Left ventricle myocardium inferior (tissue), 1 donor: Measurements from ENCODE around the gene NFIA. TPM values are rescaled to one million over a fixed set of nuclear protein-coding genes. Genes with fewer than 3 reads are reported as not detected.

ENCODE experiments used
- DNase-seq: peaks from one replicate; pipeline ENCODE4 v3.0.0-alpha.2; 2020
- H3K27ac ChIP-seq: fragments of 200-600 bp; replicated peaks from 2 replicates; pipeline ENCODE4 v1.8.0; 2021
- H3K27me3 ChIP-seq: fragments of 200-600 bp; 2 replicates; pipeline ENCODE4 v1.8.0; 2021; ENCODE audit warnings: low read depth
- H3K36me3 ChIP-seq: fragments of 200-600 bp; 2 replicates; pipeline ENCODE4 v1.8.0; 2021
- H3K4me1 ChIP-seq: fragments of 200-600 bp; 2 replicates; pipeline ENCODE4 v1.8.0; 2021
- H3K4me3 ChIP-seq: fragments of 200-600 bp; 2 replicates; pipeline ENCODE4 v1.8.0; 2021; ENCODE audit warnings: mild to moderate bottlenecking, moderate library complexity
- H3K9me3 ChIP-seq: fragments of 200-600 bp; replicated peaks from 2 replicates; pipeline ENCODE4 v1.8.0; 2021
- CTCF ChIP-seq: fragments of 200-600 bp; IDR thresholded peaks from 2 replicates; pipeline ENCODE4 v1.8.0; 2021; ENCODE audit warnings: antibody characterized with exemption, mild to moderate bottlenecking, borderline replicate concordance
- intact Hi-C: fragments of 100-400 bp; cut with micrococcal nuclease; formaldehyde crosslinking; loops from one replicate; pipeline ENCODE4 v1.11.0; 2022
- total RNA-seq: library from RNA; stranded (reverse); fragmentation: NEBNext Ultra II Directional; extraction: Animal tissue kit (Norgen Biotek cat#: 25700); gene quantifications from one replicate; pipeline ENCODE4 v1.2.1, GENCODE V29; 2021
- donor health status: DM: no; HTN: yes; CAD: no; lungs with severe emphysema.

NFIA gene
- total RNA-seq, 1 donor from 2014 or later = 90.2 TPM

GRCh38 chr1:61397935-61398334 is 315.6 kb downstream of the NFIA start:
- Histone ChIP-seq H3K27me3 (no peaks in the 10 kb centered on the region), H3K4me3 (no peak overlapping the region), H3K9me3 (no peaks in the 10 kb centered on the region), H3K27ac (peak overlapping the region; percentile 36), H3K4me1 (peaks cover 34% of the 10 kb centered on the region), H3K36me3 (peaks cover 6% of the 10 kb centered on the region)
- intact Hi-C loops = no loop called here
- no peak for DNase-seq
- no peak for TF ChIP-seq CTCF

- intact Hi-C loops = no loop called here
- H3K9me3 ChIP-seq = no peaks in the 10 kb centered on the region
- peaks cover 6% of the 10 kb centered on the region for H3K36me3 ChIP-seq
- H3K4me1 ChIP-seq = peaks cover 47% of the 10 kb centered on the region
- no peak for DNase-seq
- H3K27me3 ChIP-seq = no peaks in the 10 kb centered on the region
- peak overlapping the region; percentile 36 for H3K27ac ChIP-seq
- no peak for TF ChIP-seq CTCF
- H3K4me3 ChIP-seq = no peak overlapping the region
Observed at GRCh38 chr1:61399199-61399598, 316.8 kb downstream of the NFIA start.

DNA sequence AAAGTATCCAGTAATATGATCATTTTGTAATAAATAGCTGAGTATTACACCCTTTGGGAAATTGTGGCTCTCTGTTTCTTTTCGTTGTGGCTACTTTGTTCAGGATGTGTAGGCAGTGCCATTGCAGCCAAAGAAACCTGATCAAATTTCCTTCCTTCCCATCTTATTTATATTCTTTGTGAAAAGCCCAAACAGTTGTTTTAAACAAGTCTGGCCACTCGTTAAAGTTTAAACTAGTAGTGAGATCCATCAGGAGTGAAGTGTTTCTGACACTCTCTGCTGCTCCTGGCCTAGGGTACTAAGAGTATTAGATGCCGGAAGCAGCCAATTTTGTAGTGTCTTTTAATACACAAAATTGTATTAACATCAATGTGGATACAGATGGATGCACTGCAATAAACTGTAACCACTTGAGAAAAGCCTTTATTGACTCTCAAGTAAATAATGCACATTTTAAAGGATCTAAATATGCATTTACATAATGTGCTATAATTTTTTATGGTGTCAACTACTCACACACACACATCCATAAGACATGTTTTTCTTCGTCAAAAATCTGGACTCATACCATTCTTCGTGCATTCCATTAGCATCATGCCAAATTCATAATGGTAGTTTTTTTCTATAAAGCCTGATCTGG is 317.9 kb downstream of the NFIA start:
- intact Hi-C loops = no loop called here
- H3K27ac ChIP-seq = peak overlapping the region; percentile 36
- H3K27me3 ChIP-seq = no peaks in the 10 kb centered on the region
- no peak for DNase-seq
- H3K9me3 ChIP-seq = no peaks in the 10 kb centered on the region
- TF ChIP-seq CTCF = no peak
- peaks cover 4% of the 10 kb centered on the region for H3K36me3 ChIP-seq
- peaks cover 57% of the 10 kb centered on the region for H3K4me1 ChIP-seq
- no peak overlapping the region for H3K4me3 ChIP-seq

DNA sequence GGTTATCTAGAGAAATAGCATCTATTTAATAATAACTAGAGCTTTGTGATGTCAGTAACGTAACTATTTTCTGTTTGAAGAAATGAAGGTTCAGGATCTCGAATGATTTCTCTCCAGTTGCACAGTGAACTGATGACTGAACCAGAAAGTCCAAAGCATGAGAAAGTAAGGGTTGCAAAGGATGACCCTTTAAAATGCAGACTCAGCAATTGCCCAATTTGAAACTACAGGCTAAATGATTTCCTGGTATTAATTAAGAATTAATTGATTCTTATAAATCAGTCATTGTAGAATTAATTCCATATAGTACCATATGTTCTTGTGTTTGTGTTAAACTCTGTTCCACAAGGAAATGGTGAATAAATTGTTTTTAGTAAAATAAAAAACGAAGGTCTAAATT is 318.6 kb downstream of the NFIA start:
- H3K4me1 ChIP-seq = peaks cover 60% of the 10 kb centered on the region
- no peak for TF ChIP-seq CTCF
- H3K36me3 ChIP-seq = no peaks in the 10 kb centered on the region
- no peaks in the 10 kb centered on the region for H3K27me3 ChIP-seq
- DNase-seq = no peak
- intact Hi-C loops = no loop called here
- H3K27ac ChIP-seq = no peak overlapping the region
- H3K4me3 ChIP-seq = no peak overlapping the region
- H3K9me3 ChIP-seq = no peaks in the 10 kb centered on the region

DNA sequence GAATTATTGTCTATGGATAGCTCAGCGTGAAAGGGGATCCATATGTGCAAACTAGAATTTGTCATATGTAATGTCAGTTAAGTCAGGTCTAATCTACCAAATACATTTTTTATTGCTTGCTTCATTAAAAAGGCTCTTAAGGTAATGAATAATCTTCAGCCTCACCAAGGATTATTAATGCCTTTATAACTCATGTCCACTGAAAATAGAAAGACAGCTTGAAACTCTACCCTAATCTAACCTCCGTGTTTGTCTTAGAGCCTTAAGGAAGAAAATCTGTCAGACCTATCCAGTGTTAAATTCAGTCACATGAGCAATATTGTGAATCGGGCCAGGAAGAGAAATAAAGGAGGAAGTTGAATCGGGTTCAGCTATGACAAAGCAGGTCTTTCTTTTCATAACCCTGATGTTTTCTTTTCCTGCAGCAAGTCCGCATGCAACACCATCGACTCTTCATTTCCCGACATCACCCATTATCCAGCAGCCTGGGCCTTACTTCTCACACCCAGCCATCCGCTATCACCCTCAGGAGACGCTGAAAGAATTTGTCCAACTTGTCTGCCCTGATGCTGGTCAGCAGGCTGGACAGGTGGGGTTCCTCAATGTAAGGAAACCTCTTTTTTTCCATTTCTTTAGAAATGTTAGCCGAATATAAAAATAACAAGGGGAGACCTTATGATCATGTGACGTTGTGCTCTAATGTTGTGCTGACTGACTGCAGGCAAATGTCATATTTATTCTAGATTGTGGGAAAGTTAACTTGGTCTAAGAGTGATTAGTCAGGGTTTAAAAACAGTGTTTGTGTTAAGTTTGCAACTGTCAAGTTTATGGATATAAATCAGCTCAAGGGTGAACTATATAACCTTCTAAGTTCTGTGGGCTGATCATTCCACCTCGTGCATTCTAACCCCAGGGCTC is 321.6 kb downstream of the NFIA start:
- intact Hi-C loops = no loop called here
- no peaks in the 10 kb centered on the region for H3K9me3 ChIP-seq
- H3K4me1 ChIP-seq = peaks cover 47% of the 10 kb centered on the region
- H3K27ac ChIP-seq = peak overlapping the region; percentile 63
- peaks cover 29% of the 10 kb centered on the region for H3K36me3 ChIP-seq
- H3K4me3 ChIP-seq = no peak overlapping the region
- no peak for TF ChIP-seq CTCF
- no peaks in the 10 kb centered on the region for H3K27me3 ChIP-seq
- DNase-seq = no peak
